Measurements from ENCODE around the gene RAB3B. TPM values are rescaled to one million over a fixed set of nuclear protein-coding genes. Genes with fewer than 3 reads are reported as not detected.
"Not testable (repeated sequence)": the region's sequence is repeated elsewhere in the genome, so short reads cannot be mapped to it uniquely, and the experiment has no call there.

Gene RAB3B
- total RNA-seq, 1 donor from 2014 or later = not detected

DNA sequence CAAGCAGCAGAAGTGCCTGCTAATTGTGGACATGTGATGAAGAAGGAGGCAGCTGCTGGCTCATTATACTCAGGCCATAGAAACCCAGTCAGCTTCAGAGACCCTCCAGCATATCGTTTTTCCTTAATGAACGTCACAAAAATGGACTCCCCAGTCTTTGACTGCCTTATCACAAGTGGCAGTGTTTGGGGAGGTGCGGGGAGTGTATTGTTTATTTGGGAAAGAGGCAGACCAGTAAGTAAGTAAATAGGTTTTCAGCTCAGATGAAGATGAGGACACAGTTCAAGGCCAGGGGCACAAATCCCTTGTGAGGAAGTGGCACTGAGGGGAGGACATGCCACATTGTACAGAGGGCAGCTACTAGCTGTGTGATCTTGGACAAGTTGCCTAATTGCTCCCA is 68.5 kb downstream of the RAB3B start:
- DNase-seq (ENCODE audit: low spot score) = no peak

DNA sequence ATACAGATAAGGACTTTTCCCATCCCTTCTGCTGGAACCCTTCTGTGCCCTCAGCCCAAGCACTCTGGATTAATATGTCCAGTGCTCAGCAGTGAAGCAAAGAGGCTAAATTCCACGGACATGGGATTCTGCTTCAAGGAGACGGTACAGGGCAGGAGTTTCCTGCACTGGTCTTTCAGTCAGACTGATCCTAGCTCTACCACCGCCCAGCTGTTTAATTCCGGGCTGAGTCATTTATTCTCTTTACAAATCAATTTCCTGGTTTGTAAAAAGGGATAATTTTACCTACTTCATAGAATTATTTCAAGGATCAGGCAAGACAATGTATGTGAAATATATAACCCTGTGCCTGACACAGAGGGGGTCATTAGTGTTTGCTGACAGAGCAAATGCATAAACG is 70.4 kb downstream of the RAB3B start:
- DNase-seq (ENCODE audit: low spot score) = no peak

DNA sequence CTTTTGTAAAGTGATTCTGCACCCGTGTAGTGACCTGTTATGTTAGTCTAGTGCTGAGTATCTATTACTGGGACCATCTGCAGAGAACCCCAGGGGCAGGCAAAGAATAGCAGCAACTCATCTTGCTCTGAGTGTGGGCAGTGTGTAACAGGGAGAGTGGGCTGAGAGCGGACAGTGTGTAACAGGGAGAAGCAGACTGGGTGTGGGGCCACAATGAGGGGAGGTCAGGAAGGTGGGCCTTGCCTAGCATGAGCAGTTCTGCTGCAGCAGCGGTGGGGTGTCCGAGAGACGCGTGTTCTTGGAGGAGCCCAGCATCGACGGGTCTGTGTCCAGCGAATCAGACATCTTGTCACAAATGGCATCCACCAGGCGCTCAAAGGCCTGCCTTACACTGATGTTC is 70.8 kb downstream of the RAB3B start:
- DNase-seq (ENCODE audit: low spot score) = no peak

DNA sequence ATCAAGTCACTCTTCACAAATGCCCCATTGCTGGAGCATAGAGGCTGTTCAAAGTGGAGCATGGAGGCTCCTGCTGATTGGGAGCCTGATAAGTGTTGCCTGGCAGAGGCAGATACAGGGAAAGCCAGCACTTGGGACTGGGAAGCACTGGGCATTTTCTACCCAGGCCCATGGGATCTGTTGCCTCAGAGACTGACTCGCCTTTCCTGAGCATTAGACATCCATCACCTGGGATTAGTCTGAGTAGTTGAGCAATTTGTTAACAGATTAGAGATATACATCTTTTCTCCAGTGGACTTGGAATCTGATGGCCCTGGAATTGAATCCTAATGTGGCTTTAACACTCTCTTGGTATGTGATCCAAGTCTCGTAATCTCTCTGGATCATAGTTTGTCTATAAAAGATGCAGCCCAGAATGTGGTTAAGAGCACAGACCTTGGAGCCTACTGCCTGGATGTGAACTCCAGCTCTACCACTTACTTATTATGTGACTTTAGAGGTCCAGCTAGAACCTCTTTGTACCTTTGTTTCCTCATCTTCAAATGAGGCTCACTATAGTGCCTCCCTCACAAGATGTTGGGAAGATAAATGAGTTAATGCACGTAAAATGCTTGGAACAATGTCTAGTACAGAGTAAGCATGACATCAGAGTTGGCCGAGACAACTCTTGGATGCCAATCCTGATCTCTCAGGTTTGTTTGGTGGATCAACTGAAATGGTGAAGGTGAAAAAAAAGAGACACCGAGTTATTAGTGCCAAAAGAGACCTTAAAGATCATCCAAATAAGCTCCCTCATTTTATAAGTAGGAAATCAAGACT is 73.7 kb downstream of the RAB3B start:
- no peak for DNase-seq (ENCODE audit: low spot score)

DNA sequence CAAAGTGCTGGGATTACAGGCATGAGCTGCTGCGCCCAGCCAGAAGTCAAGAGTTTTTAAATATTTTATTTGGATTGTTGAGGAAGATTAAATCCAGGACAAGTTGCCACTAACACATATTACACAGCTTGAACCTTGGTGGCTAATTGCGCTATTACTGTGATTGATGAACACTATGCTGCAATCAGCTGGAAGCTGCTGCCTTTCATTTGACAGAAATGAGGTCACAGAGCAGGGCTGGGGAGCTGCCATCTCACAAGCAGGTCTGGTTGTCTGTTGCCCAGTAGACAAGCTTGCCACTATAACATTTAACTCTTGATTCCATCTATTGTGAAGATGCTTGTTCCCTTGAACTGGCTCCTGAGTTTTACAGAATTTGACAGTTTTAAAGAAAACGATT is 74.5 kb downstream of the RAB3B start:
- no peak for DNase-seq (ENCODE audit: low spot score)

DNA sequence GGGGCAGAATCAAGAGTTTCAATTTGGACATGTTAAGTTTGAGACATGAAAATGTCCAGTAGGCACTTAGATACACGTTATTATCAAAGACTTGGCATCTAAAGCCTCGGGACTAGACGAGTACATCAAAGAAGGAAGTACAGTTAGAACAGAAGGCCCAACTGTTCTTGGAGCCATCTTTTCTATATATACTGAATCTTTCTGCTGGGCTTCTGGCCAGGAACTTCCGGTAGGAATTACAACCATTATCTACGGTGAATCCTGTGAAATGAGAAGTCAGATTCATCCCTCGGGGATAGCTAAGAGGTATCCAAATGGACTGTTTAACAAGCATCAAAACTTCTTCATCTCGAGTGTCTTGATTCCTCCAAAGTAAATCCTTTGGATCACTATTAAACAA is 77.6 kb downstream of the RAB3B start:
- DNase-seq (ENCODE audit: low spot score) = no peak

DNA sequence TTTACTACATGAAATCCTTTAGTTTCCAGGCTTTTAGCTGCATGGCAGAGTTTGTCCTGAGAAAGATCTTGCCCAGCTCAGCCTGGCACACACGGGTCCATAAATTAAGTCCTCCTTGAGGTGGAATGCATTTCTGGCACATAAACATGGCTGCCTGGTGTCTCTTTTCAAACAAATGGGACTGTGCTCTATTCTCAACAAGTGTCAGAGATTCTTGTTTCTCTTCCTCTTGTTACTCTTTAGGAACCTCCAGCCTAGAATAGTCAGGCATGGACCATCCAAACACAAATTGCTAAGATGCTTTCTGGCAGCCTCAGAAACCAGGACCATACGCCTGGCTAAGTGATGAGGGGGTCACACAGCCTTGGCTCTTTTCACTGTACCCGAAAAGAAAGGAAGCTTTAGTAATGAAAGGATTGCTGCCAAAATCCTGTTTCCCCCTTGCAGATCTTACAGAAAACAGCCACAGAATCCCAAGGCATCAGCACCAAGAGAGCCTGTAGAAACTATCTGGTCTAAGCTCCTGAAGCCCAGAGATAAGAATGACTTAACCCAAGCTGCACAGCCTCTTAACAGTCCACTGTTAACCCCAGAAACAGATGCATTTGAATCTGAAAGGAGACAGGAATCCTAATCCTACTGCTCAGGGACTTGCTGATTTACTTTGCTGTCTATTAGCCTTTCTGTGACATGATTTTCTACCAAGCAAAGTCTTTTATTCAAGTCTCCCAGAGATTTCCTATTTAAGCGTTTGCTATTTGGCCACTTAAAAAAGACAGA is 80.1 kb downstream of the RAB3B start:
- DNase-seq (ENCODE audit: low spot score) = no peak

DNA sequence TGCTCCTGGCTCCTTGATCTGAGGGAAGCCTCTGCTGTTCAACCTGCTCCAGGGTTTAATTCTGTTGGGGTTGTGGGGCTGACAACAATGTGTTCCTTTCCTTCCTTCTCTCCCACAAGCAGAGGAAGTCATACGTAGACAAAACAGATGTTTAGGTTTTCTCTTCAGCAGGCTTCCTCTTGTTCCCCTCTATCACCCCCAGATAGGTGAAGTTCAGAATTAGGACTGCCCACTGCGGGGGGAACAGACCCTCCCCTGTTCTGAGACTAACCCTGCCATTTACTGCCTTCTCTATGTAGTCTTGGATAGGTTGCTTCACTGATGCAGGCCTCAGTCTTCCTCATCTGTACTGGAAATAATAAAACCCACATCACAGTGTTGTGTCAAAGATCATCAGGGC is 82.0 kb downstream of the RAB3B start:
- no peak for DNase-seq (ENCODE audit: low spot score)

DNA sequence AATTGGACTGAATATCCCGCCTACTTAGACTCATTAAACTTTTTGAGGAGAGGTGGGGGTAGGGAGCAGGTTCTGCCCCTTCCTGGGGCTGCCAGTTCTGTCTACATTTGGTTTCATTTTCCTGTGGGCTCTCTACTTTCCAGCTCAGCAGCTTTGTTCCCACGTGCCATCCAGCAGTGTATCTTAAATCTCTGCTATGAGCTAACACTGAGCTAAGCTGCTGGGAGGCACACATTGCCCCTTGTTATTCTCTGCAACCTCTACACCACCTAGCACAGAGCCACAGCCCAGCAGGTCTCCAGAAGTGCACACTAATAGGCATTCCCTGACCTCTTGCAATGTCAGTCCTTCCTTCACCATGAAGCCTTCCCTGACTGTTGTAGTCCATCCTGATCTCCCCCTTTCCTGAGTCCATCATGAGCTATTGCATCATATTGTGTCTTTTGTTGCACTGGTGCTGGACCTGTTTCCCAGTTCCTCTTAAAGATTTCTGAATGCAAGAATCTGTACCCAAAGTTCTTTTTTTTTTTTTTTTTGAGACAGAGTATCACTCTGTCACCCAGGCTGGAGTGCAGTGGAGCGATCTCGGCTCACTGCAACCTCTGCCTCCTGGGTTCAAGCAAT is 83.3 kb downstream of the RAB3B start:
- DNase-seq (ENCODE audit: low spot score) = no peak

DNA sequence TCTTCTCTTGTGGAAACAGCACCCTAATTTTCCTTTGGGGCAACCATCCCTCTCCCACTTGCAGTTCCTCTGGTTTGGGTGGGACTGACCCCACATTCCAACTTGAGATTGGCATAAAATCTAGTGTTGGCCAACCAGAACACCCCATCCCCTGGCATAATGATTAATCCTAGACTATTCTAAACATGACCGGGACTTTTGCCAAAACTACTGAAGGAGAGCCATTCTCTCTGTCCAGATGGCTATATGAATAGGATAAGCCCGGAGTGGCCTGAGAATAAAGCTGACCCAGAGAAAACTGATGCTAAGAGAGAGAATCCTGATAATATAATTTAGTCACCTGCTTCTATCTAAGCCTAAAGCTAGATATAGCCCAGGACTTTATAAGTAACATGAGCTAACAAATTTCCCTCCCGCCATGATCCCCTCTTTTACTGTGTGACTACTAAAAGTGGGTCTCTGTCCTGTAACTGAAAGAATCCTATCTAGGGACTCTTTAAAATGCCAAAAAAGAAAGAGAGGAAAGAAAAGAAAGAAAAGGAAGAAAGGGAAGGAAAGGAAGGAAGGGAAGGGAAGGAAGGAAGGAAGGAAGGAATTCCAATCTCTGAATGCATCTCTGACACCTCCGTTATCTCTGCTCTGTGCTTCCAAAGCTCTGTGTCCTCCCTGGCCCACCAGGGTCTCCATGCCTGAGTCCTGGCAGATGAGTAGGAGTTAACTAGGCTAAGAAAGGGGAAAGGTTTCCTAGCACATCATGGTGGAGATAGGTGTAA is 84.0 kb downstream of the RAB3B start:
- DNase-seq (ENCODE audit: low spot score) = no peak

DNA sequence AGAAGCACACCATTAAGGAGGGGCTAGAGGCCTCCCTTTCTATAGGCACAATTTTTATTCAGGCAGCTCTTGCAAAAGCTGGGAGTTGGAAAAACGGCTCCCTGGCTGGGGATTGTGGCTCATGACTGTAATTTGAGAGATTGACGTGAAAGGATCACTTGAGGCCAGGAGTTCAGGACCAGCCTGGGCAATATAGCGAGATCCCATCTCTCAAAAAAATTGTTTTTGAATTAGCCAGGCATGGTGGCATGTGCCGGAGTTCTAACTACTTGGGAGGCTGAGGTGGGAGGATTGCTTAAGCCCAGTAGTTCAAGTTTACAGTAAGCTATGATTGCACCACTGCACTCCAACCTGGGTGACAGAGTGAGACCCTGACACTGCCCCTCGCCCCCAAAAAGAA is 88.0 kb downstream of the RAB3B start:
- no peak for DNase-seq (ENCODE audit: low spot score)

DNA sequence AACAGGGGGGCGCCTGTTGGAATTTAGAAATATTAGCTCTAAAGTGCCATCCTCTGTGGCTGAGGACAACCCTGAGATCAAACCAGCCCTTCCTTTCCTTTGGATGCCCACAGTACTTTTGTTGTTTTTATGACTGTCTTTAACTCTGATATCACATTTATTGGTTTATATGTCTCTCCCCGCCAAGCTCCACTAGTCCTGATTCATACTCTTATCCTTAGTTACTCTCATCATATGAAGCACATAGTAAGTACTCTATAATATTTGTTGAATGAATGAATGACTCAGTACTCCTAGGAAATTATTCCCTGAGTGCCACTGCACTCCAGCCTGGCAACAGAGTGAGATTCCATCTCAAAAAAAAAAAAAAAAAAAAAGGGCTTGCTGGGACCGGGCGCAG is 89.3 kb downstream of the RAB3B start:
- DNase-seq (ENCODE audit: low spot score) = no peak

DNA sequence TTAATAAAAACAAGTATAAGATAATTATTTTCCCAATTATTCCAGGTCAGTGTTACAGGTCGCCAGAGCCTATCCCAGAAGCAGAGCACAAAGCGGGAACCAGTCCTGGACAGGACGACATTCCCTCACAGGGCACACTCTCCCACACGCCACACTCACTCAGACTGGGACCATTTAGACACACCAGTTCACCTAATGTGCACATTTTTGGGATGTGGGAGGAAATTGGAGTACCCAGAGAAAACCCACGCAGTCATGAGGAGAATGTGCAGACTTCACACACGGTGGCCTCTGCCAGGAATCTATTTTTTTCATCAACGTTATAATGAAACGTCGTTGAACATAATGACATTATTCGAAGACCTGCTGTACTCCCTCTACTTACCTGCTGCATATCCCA is 91.5 kb downstream of the RAB3B start:
- no peak for DNase-seq (ENCODE audit: low spot score)

DNA sequence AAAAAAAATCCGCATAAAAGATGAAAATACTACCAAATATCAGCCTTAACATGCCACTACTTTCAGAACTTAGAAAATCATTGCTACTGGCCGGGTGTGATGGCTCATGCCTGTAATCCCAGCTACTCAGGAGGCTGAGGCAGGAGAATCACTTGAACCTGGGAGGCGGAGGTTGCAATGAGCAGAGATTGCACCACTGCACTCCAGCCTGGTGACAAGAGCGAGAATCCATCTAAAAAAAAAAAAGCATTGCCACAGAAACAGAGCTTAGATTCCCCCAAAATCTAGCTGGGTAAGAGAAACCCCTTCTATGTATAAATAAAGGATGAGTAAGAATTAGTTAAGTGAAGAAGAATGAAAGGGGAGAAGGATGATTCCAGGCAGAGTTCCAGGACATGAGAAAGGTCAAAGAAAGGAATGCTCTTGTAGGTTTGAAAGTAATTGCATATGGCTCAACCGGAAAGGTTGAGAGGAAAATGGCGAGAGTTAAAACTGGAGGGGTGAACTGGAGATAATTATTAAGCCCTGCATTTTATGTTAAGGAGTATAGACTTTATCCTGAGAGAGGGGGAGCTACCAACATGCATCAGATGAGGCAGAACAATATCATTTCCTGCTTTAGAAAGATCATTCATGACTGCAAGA is 92.3 kb downstream of the RAB3B start:
- no peak for DNase-seq (ENCODE audit: low spot score)

DNA sequence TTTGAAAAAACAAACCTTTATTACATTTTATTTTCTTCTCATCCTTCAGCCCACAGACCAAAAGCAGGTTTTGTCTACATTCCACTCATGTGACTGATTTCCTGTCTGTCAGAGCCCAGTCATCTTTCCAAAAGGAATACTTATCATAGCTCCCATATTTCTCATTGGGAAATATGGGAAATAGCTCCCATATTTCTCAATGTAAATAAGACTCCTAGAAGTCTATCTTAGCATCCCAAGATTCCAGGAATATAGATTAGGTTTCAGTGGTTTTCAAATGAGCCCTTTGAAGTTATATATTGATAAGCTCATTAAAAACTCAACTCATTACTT is 92.8 kb downstream of the RAB3B start:
- DNase-seq (ENCODE audit: low spot score) = no peak

DNA sequence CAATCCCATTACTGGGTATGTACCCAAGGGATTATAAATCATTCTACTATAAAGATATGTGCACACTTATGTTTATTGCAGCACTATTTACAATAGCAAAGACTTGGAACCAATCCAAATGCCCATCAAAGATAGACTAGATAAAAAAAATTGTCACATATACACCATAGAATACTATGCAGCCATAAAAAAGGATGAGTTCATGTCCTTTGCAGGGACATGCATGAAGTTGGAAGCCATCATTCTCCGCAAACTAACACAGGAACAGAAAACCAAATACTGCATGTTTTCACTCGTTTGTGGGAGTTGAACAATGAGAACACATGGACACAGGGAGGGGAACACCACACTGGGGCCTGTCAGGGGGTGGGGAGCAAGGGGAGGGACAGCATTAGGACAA is 95.8 kb downstream of the RAB3B start:
- not testable (repeated sequence) for DNase-seq (ENCODE audit: low spot score)

DNA sequence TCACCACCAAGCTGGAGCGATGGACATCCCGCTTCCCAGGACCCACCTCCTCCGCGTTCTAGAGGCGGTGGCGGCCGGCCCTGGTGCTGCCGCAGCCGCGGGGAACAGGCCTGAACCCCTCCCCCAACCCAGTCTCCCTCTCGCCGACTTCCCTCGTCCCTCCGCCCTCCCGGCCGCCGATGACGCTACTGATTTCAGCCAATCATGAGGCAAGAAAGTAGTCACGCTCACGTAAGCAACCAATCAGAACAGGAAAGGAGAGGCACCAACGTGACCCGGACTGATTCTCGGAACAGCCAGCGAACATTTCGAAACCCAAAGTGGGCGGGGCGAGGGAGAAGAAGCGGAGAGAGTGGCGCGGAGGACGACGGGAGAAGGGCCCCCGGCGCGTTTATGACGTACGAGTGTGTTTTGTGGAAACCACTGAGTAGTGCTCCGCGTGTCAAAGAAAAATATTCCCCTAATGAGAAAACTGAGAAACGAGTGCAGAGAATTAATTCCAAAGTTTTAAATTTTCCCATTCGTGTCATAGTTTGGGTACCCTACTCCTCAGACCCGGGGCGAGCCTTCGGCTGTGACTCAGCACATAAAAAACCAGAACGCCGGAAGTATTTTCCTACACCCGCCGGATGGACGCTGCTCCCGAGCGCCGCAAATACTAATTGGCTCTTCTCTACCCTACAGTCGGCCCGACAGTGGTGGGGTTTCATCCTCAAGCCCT is 111.7 kb downstream of the RAB3B start, which contains the start of gene NRDC:
Gene NRDC (minus strand): TSS at position 112 of the 721 bp plus-strand sequence. CDS start 112 bp downstream, outside the sequence.
- DNase-seq (ENCODE audit: low spot score) = peak; percentile 99

DNA sequence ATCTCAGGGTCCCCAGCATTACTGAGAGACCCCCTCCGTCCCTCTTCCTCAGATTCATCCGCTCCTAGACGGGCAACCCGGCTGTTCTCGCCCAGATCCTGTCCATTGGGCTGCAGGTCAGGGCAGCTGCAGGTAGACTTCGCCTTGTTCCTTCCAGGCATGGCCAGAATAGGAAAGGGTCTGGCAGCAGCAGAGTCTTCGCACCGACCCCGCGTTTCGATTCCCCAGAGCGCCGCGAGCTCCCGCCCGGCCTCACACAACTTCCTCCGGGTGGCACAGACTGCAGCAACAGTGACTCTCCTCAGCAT is 112.2 kb downstream of the RAB3B start:
- DNase-seq (ENCODE audit: low spot score) = no peak

DNA sequence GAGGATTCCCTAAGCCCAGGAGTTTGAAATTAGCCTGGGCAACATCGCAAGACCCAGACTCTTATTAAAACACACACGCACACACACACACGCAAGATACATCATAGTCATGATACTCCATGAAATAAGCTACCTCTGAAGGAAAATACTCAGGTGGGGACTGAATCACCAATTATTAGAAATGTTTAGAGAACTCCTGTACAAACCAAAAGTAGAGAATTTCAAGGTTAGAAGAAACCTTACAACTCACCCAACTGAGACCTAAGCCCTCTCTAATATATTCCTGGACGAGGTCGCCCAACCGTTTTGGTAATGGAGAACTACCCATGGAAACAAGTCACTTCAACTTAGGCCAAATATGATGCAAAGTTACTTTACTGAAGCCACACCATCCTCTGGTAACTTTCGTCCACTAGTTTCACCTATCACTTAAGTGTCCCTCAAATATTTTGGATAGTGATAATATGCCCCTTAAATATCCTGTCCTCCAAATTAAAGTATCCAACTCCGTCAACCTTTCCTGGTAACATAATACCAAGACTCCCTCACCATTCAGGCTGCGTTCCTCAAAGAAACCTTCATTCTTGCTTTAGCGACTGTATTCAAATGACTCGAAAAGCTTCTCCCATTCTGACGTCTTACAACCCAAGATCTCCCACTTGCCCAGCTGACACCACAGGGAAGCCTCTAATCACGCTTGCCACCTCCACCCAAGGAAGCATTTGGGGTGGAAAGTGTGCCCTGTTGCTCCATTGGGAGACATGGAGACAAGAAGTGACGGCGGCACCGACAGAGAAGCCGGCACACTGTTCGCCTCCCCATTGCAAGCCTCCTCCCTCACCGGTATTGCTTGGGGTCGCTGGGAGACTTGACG is 112.8 kb downstream of the RAB3B start:
- no peak for DNase-seq (ENCODE audit: low spot score)

DNA sequence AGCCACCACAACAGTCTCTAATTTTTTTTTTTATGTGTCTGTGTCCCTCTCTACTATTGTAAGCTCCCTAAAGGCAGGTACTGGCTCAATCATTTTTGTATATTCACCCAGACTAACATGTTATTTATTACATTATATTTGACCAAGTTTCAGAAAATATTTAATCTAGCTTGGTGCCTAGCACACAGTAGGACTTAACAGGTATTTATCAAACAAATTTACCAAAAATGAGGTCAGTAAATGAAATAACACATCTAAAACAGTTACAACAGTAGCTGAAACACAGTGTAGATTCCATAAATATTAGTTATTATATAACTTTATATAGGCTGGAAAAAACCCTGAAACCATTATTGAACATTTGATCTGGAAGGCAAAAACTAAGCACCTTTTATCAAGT is 114.7 kb downstream of the RAB3B start:
- no peak for DNase-seq (ENCODE audit: low spot score)
